ENCODE data around the gene HES2. TPM values are rescaled to one million over a fixed set of nuclear protein-coding genes. Genes with fewer than 3 reads are reported as not detected.
A peak's percentile ranks its signal among the peaks of the same experiment; 100 is the strongest.

HES2 gene
- total RNA-seq, 1 experiment from 2014 or later: 1.2 TPM

DNA sequence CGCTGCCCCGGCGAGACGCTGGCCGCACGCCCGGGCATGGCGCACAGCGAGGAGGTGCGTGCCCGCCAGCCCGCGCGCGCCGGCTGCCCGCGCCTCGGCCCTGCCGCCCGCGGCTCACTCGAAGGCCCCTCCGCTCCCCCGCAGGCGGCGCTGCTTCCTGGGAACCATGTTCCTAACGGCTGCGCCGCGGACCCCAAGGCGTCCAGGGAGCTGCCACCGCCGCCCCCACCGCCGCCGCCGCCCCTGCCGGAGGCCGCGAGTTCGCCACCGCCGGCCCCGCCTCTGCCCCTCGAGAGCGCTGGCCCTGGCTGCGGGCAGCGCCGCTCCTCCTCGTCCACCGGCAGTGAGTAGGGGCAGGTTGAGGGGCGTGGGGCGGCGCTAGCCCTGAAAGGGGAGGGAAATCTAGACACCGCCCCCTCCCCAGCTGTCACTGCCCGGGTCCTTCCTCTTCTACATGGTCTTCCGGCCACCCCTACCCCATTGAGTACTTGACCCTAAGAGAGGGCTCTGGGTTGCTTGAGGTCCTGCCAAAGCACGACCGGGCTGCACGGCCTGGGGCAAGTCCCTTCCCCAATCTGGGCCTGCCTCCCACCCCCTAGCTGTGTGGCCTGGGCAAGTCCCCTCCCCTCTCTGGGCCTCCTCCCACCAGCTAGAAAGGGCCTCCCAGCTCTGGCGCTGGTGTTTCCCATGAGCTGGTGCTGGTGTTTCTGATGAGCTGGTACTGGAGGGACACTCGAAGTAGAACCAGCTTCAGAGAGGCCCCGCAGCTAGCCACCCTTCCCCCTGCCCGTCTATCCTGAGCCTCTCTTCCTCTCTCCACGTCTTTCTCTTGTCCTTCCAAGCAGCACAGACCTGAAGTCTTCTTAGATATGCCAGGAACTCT, 29.3 kb upstream of the HES2 start:
- Histone ChIP-seq H3T11ph (ENCODE audit: low read length) (no peak overlapping the region), H3K4me2 (ENCODE audit: insufficient read depth, insufficient read length, low read length) (peak overlapping the region; percentile 27), H3K23ac (ENCODE audit: insufficient read length, low read depth, low read length) (no peak overlapping the region), H2BK120ac (ENCODE audit: low read depth, low read length, poor library complexity, severe bottlenecking) (no peak overlapping the region), H2AK5ac (ENCODE audit: insufficient read length, low read length) (no peak overlapping the region), H2BK5ac (ENCODE audit: insufficient read length, low read length) (no peak overlapping the region), H2BK20ac (ENCODE audit: low read depth, low read length, poor library complexity, severe bottlenecking) (no peak overlapping the region), H3K18ac (ENCODE audit: insufficient read length, low read depth, low read length) (no peak overlapping the region), H3K27me3 (ENCODE audit: insufficient read depth, low read length) (no peaks in the 10 kb centered on the region), H3K23me2 (ENCODE audit: insufficient read length, low read depth, low read length, poor library complexity, severe bottlenecking) (peaks cover 2% of the 10 kb centered on the region), H3K4ac (ENCODE audit: low read depth, low read length) (no peak overlapping the region), H3K9me3 (ENCODE audit: control insufficient read depth, low read depth, low read length) (no peaks in the 10 kb centered on the region), H3K79me1 (ENCODE audit: insufficient read depth, low read depth, low read length, poor library complexity, severe bottlenecking) (no peaks in the 10 kb centered on the region), H2BK15ac (ENCODE audit: low read depth, low read length) (no peak overlapping the region), H4K91ac (ENCODE audit: insufficient read length, low read depth, low read length) (no peak overlapping the region), H2BK12ac (ENCODE audit: insufficient read length, low read depth, low read length) (no peak overlapping the region), H4K5ac (ENCODE audit: insufficient read length, low read depth, low read length) (no peak overlapping the region), H3K4me1 (ENCODE audit: insufficient read depth, low read length) (no peaks in the 10 kb centered on the region; the same call in 1 of the 2 replicates), H3K14ac (ENCODE audit: insufficient read depth, low read length) (no peak overlapping the region), H3K56ac (ENCODE audit: insufficient read length, low read depth, low read length) (no peak overlapping the region), H2AFZ (ENCODE audit: low read length) (no peak overlapping the region), H4K8ac (replicated peaks; ENCODE audit: insufficient read length, low read depth, low read length) (no peak overlapping the region), H4K20me1 (ENCODE audit: control insufficient read depth, insufficient read depth, insufficient read length) (no peaks in the 10 kb centered on the region), H3K27ac (ENCODE audit: insufficient read length, low read depth, low read length) (no peak overlapping the region), H3K79me2 (ENCODE audit: insufficient read depth, low read length) (no peaks in the 10 kb centered on the region), H3K9ac (ENCODE audit: extremely low read depth, insufficient read length, low read length) (no peak overlapping the region)
- Mint-ChIP-seq H3K27ac (0 out of 7 replicates have a peak overlapping the region, but pooled peaks of 1 of the 3 experiments have one; percentile 8), H3K9me3 (no peaks in the 10 kb centered on the region), H3K4me1 (peaks cover 21 to 43% of the 10 kb centered on the region in 2 experiments), H3K27me3 (ENCODE audit: low read depth) (peaks cover 2% of the 10 kb centered on the region), H3K4me3 (peak overlapping the region; percentile 55 to 74), H3K36me3 (ENCODE audit: insufficient read depth in 1 of 3, low read depth in 3 of 3) (peaks cover 0 to 6% (median 0%) of the 10 kb centered on the region in 3 experiments; a peak in 4 of 7 replicates)
- TF ChIP-seq CTCF (conservative IDR thresholded peaks at IDR 0.05): no peak; the same call in 2 of the 3 replicates
- peak; percentile 80 for DNase-seq
- no CpG with 5 or more reads among the region's 66 CpGs for WGBS (ENCODE audit: extremely low coverage, insufficient read length, low lambda C conversion rate)
